Measurements from ENCODE around the gene CDC25A. TPM values are rescaled to one million over a fixed set of nuclear protein-coding genes. Genes with fewer than 3 reads are reported as not detected.

The CDC25A gene
- total and polyA plus RNA-seq, 2 of the 8 experiments (the other 6 are each of a cell fraction or from before 2014, with no cell fraction given), result 20.7 to 62.1 TPM

GRCh38 chr3:48202632-48203031 lies 14.4 kb upstream of the CDC25A start:
- no peak overlapping the region for H3K27ac ChIP-seq (ENCODE audit: low read depth, low read length)
- H3K4me1 ChIP-seq (replicated peaks in 1 of 4; ENCODE audit: control insufficient read depth in 3 of 4, insufficient read depth in 4 of 4, low read length in 3 of 4), result peaks cover 0 to 5% (median 0%) of the 10 kb centered on the region in 4 experiments; a peak in 2 of 7 replicates
- CTCF ChIA-PET (ENCODE audit: partially characterized antibody), result interaction anchor here (0.6 kb wide), 1 partner anchor 10 kb away, joined by 3 read pairs; no protein-coding TSS in a partner anchor
- H4K5ac ChIP-seq (ENCODE audit: insufficient read length, low read depth, low read length), result no peak overlapping the region
- no peak overlapping the region for H3K14ac ChIP-seq (ENCODE audit: insufficient read length)
- H3K4me3 ChIP-seq (ENCODE audit: extremely low read depth in 1 of 4, insufficient read depth in 2 of 4, low read depth in 3 of 4, low read length in 4 of 4), result no peak overlapping the region
- no peaks in the 10 kb centered on the region for H3K27me3 ChIP-seq (replicated peaks in 1 of 4; ENCODE audit: control insufficient read depth in 3 of 4, extremely low read depth in 1 of 4, insufficient read depth in 3 of 4, low read length in 3 of 4)
- H3K23ac ChIP-seq (ENCODE audit: insufficient read length), result no peak overlapping the region
- FAIRE-seq, result peak; percentile 36
- 73% methylated on average over 5 of the region's 6 CpGs; no CpG with 5 or more reads in 1 of the 2 experiments for WGBS, 2 experiments (ENCODE audit: extremely low coverage in 1 of 2, insufficient coverage in 1 of 2, insufficient read length in 1 of 2, insufficient replicate concordance in 2 of 2, low coverage in 1 of 2, low lambda C conversion rate in 2 of 2, missing lambda C conversion rate in 1 of 2)
- no peak overlapping the region for H2BK15ac ChIP-seq (ENCODE audit: low read length)
- no peak overlapping the region for H3K56ac ChIP-seq (replicated peaks; ENCODE audit: insufficient read length, low read depth, low read length)
- no peaks in the 10 kb centered on the region for H3K79me2 ChIP-seq (ENCODE audit: control insufficient read depth in 1 of 2, insufficient read depth in 2 of 2, low read length in 2 of 2)
- no peak overlapping the region for H2AK5ac ChIP-seq (ENCODE audit: low read depth, low read length)
- H3K23me2 ChIP-seq (ENCODE audit: low read depth, low read length), result no peaks in the 10 kb centered on the region
- DNase-seq (ENCODE audit: low read depth in 1 of 2, low spot score in 2 of 2), result no peak
- no peak overlapping the region for H2BK5ac ChIP-seq (ENCODE audit: low read depth, low read length)
- no peak for TF ChIP-seq BRCA1 (IDR thresholded peaks at IDR 0.05; ENCODE audit: low read depth, low read length)
- peak; percentile 54 for TF ChIP-seq SRF (IDR thresholded peaks at IDR 0.05; ENCODE audit: low read depth, low read length)
- no peak for TF ChIP-seq NANOG (IDR thresholded peaks at IDR 0.05; ENCODE audit: insufficient read depth, low read depth, low read length, poor library complexity, severe bottlenecking)
- no peak for TF ChIP-seq SIX5 (IDR thresholded peaks at IDR 0.05; ENCODE audit: low read depth, low read length)
- POLR2A ChIA-PET (ENCODE audit: partially characterized antibody), result no interaction called here
- H3K4me2 ChIP-seq (ENCODE audit: insufficient read depth in 1 of 2, low read depth in 2 of 2, low read length in 2 of 2), result peak overlapping the region in 1 of 2 experiments; percentile 28; a peak in 1 of 4 replicates
- H3K4ac ChIP-seq (replicated peaks; ENCODE audit: insufficient read length, low read depth, low read length), result no peak overlapping the region
- no peaks in the 10 kb centered on the region for H3K36me3 ChIP-seq (ENCODE audit: control insufficient read depth in 2 of 4, insufficient read depth in 4 of 4, low read length in 3 of 4)
- H3K79me1 ChIP-seq (ENCODE audit: low read depth, low read length), result no peaks in the 10 kb centered on the region
- H2BK120ac ChIP-seq (replicated peaks; ENCODE audit: low read depth, low read length), result no peak overlapping the region
- H3K9ac ChIP-seq (replicated peaks in 1 of 4; ENCODE audit: extremely low read depth in 1 of 4, low read depth in 3 of 4, low read length in 3 of 4), result no peak overlapping the region
- no peak overlapping the region for H4K91ac ChIP-seq (replicated peaks; ENCODE audit: insufficient read length, low read length)
- no peak overlapping the region for H3K18ac ChIP-seq (ENCODE audit: extremely low read depth, low read length)
- H2BK20ac ChIP-seq (ENCODE audit: low read length), result no peak overlapping the region
- H4K20me1 ChIP-seq (replicated peaks in 1 of 2; ENCODE audit: control insufficient read depth in 1 of 2, insufficient read depth in 2 of 2, low read length in 2 of 2), result no peaks in the 10 kb centered on the region
- H2AFZ ChIP-seq (ENCODE audit: low read length), result peak overlapping the region; percentile 87; the same call in 1 of the 2 replicates
- no peak overlapping the region for H2BK12ac ChIP-seq (ENCODE audit: low read depth, low read length)
- no peaks in the 10 kb centered on the region for H3K9me3 ChIP-seq (ENCODE audit: insufficient read depth in 2 of 2, low read depth in 1 of 2, low read length in 1 of 2)
- no peak overlapping the region for H4K8ac ChIP-seq (ENCODE audit: extremely low read depth, insufficient read depth, low read length)

All from H1 (cell line).